GM18873 (cell line): Measurements from ENCODE around the gene PEX26.

Source experiments
- ATAC-seq: cut with Tn5 transposase; IDR thresholded peaks from one replicate; pipeline ENCODE4 v1.9.1; 2021; ENCODE audit warnings: mild to moderate bottlenecking, moderate library complexity, moderate number of reproducible peaks; ENCODE audit not compliant: unreplicated experiment, low FRiP score

The PEX26 gene

DNA sequence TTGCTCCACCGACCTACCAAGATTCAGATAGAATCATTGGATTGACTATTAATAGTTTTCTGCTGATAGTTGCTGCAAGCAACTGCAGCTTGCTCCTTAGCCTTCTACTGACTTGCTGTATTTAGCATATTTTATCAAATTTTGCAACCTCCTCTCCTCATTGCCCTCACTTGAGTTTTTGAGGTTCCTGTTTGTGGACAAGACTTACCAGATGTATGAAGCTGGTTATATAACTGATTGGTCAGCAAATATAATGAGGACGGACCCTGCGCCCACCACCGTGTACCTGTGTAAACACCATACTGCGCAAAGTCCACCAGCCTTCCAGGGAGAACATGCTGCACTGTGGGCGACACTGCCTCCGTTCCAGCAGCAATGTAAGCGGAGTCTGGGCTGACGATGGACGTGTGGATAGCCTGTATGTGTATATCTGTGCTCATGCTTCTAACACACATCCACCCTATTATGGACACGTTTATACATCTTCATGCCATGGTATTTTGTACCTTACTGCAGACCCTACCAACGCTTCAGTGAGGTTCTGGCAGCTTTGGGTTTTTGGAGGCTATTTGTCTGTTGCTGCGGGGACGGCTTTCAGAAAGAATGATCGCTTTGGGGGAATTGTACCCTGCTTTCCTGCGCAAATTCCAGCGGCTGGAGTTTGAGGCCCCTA, 70.6 kb downstream of the PEX26 start:
- ATAC-seq, result no peak

GRCh38 chr22:18152519-18152918, 74.7 kb downstream of the PEX26 start:
- no peak for ATAC-seq

DNA sequence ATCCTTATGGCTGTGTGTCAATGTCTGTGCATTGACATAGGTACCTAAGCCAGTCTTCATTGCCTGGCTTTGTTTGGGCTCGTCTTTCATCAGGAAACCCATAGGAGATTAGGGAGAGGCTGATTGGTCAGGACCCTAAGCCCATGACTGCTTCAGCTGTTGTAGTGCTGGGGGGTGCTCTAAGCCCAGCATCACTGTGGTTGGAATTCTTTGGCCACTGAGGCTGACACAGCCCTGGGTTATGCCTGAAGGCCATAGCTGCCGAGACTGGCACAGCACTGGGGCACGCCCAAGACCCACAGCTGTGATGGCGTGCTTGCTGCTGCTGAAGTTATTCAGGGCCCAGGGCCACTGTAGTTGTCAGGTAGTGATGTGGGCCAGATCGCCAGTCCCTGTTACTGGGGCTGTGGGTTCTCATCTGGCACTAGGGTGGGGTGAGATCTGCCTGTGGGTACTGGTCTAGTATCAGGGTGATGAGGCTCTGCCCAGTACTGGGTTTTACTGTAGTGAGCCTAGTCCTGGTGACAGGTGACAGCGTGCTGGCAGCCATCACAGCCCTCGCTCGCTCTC, 77.1 kb downstream of the PEX26 start:
- no peak for ATAC-seq
